ENCODE results near the gene TSNAXIP1. TPM values are rescaled to one million over a fixed set of nuclear protein-coding genes. Genes with fewer than 3 reads are reported as not detected.

Gene TSNAXIP1
- total RNA-seq, result 1 to 10 TPM in 1 of 10 donors, under 1 TPM in 9; 0.15 to 1.1 (median 0.48) TPM
- polyA plus RNA-seq, result 1 to 10 TPM in 1 of 2 donors, under 1 TPM in 1; 0.74 to 1.2 TPM
- long read RNA-seq, donor 1, partial matches to known transcripts, result 0 of 1 reads
- long read RNA-seq, donor 1, other reads (novel, unspliced or antisense), result 1 of 1 reads
- long read RNA-seq, donor 2, partial matches to known transcripts, result 2 of 2 reads
- long read RNA-seq, donor 2, other reads (novel, unspliced or antisense), result 0 of 2 reads
- long read RNA-seq, donor 3, result 0 reads

GRCh38 chr16:67806428-67807147 is at the start of gene TSNAXIP1, which contains the start of gene RANBP10:
TSNAXIP1 (plus strand) TSS chr16:67806889; CDS start chr16:67807150, 261 bp downstream.
RANBP10 (minus strand) TSS chr16:67806560; CDS start chr16:67806536, 24 bp downstream.
- ATAC-seq (peak; percentile 97 to 99 (median 98)), DNase-seq (peak; percentile 95 to 98)
- no peaks in the 10 kb centered on the region for H3K27me3 ChIP-seq
- WGBS, 2 donors, result 0% methylated on average over 52 to 54 of the region's 54 CpGs
- intact Hi-C loops (cut with DNase I), result loop anchor here in 8 of 10 donors (1.0 to 10.0 kb wide), 7 partner anchors 36 to 139 kb away; partner anchors contain the start of genes GFOD2 (in 2 of the 8), THAP11 (in 2 of the 8), C16orf86 (in 1 of the 8) and CENPT (in 1 of the 8)
- peak within 1 kb of the TSS; percentile 54 to 100 (median 91) for H3K4me3 ChIP-seq
- peak within 1 kb of the TSS in 9 of 10 donors; percentile 77 to 94 (median 87) for H3K27ac ChIP-seq
- H3K9me3 ChIP-seq, result no peaks in the 10 kb centered on the region
- TF ChIP-seq CTCF (IDR thresholded peaks at IDR 0.05), result no peak
- peaks cover 0 to 33% (median 4%) of the 10 kb centered on the region in 9 donors for H3K36me3 ChIP-seq
- peaks cover 8 to 39% (median 20%) of the 10 kb centered on the region in 9 donors for H3K4me1 ChIP-seq

DNA sequence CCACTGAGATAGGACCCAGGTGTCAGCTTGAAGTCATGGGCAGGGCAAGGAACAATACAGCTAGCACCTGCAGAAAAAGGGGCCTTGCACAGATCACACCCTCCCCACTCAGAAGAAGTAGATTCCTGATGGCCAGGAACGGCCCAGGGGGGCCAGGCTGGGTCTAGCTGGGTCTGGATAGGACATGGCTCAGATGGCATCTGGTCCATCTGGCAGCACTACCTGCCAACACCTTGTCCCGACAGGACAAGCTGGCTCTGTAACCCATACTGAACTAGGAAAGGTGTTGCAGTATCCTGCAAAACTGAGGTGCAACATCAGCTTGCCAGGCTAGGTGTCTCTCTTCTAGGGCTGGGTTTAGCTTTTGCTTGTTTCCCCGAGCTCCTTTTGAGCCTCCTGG is 48.7 kb upstream of the TSNAXIP1 start:
- H3K27ac ChIP-seq, result no peak overlapping the region
- H3K9me3 ChIP-seq, result no peaks in the 10 kb centered on the region
- H3K4me3 ChIP-seq, result no peak overlapping the region
- H3K4me1 ChIP-seq, result peaks cover 0 to 17% (median 5%) of the 10 kb centered on the region in 9 donors
- no peak for ATAC-seq
- no peak for DNase-seq
- WGBS, 2 donors, result 85 to 93% methylated on average over 3 of the region's 3 CpGs
- peaks cover 0 to 56% (median 4%) of the 10 kb centered on the region in 9 donors for H3K36me3 ChIP-seq
- no peaks in the 10 kb centered on the region for H3K27me3 ChIP-seq
- TF ChIP-seq CTCF (IDR thresholded peaks at IDR 0.05), result no peak
- intact Hi-C loops (cut with DNase I), result no loop called here

- TF ChIP-seq CTCF (IDR thresholded peaks at IDR 0.05), result no peak
- 88 to 91% methylated on average over 7 of the region's 7 CpGs for WGBS, 2 donors
- intact Hi-C loops (cut with DNase I), result no loop called here
- peaks cover 0 to 17% (median 5%) of the 10 kb centered on the region in 9 donors for H3K4me1 ChIP-seq
- DNase-seq (no peak), ATAC-seq (no peak)
- no peaks in the 10 kb centered on the region for H3K27me3 ChIP-seq
- H3K4me3 ChIP-seq, result no peak overlapping the region
- peaks cover 0 to 59% (median 4%) of the 10 kb centered on the region in 9 donors for H3K36me3 ChIP-seq
- no peak overlapping the region for H3K27ac ChIP-seq
- no peaks in the 10 kb centered on the region for H3K9me3 ChIP-seq
Observed at GRCh38 chr16:67758966-67759365, 47.7 kb upstream of the TSNAXIP1 start.

DNA sequence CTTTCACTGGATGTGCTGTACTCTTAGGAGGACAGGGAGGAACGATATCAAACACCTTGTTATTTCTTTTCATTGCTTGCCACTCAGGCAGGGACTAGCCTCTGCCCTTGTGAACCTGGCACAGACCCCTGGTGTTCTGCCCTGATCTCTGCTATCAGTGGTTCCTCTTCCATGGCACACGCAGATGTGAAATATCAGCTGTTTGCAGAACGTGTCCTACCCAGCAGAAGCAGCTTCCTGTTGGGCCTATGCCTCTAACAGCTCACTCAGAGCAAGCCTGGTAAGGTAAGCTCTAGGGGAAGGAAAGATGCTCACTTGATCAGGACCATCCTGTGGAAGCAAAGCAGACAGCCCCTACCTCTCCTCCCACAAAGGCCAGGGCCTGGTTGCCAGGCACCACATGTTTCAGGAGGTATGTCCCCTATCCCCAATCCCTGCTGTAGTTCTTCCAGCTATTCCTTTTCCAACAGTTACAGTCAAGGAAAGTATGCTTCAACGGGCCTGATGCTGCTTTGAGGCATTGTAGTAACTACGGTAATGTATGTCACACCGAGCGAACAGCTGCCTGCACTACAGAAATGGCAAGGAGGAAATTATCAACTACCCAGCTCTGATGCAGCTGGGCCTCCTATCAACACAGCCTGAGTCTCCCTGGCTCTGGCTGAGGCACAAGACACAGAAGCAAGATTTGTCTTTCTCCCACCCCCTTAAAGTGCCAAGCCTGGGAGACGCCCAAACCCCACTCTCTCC is 46.3 kb upstream of the TSNAXIP1 start:
- ATAC-seq (peak in 5 of 8 donors; percentile 28 to 82 (median 55)), DNase-seq (no peak)
- Histone ChIP-seq H3K9me3 (no peaks in the 10 kb centered on the region), H3K4me3 (no peak overlapping the region), H3K27me3 (no peaks in the 10 kb centered on the region), H3K27ac (peak overlapping the region in 1 of 10 donors; percentile 4), H3K4me1 (peaks cover 0 to 17% (median 5%) of the 10 kb centered on the region in 9 donors), H3K36me3 (peaks cover 0 to 60% (median 4%) of the 10 kb centered on the region in 9 donors)
- WGBS, 2 donors, result 61 to 67% methylated on average over 8 of the region's 8 CpGs
- intact Hi-C loops (cut with DNase I), result no loop called here
- no peak for TF ChIP-seq CTCF (IDR thresholded peaks at IDR 0.05)
